Measurements from ENCODE around the gene RPL7L1.

DNA sequence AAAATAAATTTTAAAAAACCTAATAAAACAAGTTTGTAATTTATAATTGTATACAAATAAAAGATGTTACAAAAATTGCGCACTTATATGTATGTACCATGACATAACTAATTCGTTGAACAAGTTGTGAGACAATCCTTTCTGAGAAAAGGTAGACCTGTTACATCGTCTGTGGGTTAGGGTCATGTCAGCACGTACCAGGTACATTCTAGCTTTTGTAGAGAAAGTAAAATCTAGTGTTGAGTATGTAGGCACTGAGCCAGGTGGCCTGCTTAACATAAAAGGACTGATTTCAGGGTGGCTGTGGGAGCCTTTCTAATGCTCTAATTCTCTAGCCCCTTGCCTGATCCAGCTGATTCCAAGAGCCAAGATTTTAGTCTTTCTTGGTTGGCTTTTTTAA lies 10.4 kb downstream of the RPL7L1 start:
- TF ChIP-seq, protein P1, sequence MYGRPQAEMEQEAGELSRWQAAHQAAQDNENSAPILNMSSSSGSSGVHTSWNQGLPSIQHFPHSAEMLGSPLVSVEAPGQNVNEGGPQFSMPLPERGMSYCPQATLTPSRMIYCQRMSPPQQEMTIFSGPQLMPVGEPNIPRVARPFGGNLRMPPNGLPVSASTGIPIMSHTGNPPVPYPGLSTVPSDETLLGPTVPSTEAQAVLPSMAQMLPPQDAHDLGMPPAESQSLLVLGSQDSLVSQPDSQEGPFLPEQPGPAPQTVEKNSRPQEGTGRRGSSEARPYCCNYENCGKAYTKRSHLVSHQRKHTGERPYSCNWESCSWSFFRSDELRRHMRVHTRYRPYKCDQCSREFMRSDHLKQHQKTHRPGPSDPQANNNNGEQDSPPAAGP (tag by site-specific recombination; IDR thresholded peaks at IDR 0.05), result no peak
- no peak for TF ChIP-seq ZNF23 (tag by site-specific recombination; IDR thresholded peaks at IDR 0.05; ENCODE audit: borderline replicate concordance)
- no peak for TF ChIP-seq ZFP37 (tag by site-specific recombination; IDR thresholded peaks at IDR 0.05)
- no peak for TF ChIP-seq CTCF (tag by site-specific recombination; IDR thresholded peaks at IDR 0.05)
- no peak for TF ChIP-seq ZSCAN16 (tag by site-specific recombination; IDR thresholded peaks at IDR 0.05)
- TF ChIP-seq ZNF26 (tag by site-specific recombination; IDR thresholded peaks at IDR 0.05), result no peak
- no peak for TF ChIP-seq HIC1 (tag by site-specific recombination; IDR thresholded peaks at IDR 0.05)
- TF ChIP-seq, protein P2, sequence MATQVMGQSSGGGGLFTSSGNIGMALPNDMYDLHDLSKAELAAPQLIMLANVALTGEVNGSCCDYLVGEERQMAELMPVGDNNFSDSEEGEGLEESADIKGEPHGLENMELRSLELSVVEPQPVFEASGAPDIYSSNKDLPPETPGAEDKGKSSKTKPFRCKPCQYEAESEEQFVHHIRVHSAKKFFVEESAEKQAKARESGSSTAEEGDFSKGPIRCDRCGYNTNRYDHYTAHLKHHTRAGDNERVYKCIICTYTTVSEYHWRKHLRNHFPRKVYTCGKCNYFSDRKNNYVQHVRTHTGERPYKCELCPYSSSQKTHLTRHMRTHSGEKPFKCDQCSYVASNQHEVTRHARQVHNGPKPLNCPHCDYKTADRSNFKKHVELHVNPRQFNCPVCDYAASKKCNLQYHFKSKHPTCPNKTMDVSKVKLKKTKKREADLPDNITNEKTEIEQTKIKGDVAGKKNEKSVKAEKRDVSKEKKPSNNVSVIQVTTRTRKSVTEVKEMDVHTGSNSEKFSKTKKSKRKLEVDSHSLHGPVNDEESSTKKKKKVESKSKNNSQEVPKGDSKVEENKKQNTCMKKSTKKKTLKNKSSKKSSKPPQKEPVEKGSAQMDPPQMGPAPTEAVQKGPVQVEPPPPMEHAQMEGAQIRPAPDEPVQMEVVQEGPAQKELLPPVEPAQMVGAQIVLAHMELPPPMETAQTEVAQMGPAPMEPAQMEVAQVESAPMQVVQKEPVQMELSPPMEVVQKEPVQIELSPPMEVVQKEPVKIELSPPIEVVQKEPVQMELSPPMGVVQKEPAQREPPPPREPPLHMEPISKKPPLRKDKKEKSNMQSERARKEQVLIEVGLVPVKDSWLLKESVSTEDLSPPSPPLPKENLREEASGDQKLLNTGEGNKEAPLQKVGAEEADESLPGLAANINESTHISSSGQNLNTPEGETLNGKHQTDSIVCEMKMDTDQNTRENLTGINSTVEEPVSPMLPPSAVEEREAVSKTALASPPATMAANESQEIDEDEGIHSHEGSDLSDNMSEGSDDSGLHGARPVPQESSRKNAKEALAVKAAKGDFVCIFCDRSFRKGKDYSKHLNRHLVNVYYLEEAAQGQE (tag by site-specific recombination; IDR thresholded peaks at IDR 0.05), result no peak
- TF ChIP-seq ZNF138 (tag by site-specific recombination; IDR thresholded peaks at IDR 0.05; ENCODE audit: borderline replicate concordance), result no peak
- TF ChIP-seq ZNF768 (tag by site-specific recombination; IDR thresholded peaks at IDR 0.05), result no peak
- no peak for TF ChIP-seq ZBTB1 (tag by site-specific recombination; IDR thresholded peaks at IDR 0.05)
